HL-60/S4 (cell line): ENCODE results near the gene VMAC.

Source experiments
- in situ Hi-C: fragments of 300-500 bp; cut with MboI; formaldehyde crosslinking; loops from 2 replicates; pipeline ENCODE4 v1.14.3; 2022; ENCODE audit warnings: low sequenced_read_pairs

VMAC gene

GRCh38 chr19:5927441-5927821, 22.8 kb downstream of the VMAC start:
- in situ Hi-C loops, result no loop called here

GRCh38 chr19:5929179-5929578, 24.5 kb downstream of the VMAC start:
- in situ Hi-C loops, result no loop called here

- in situ Hi-C loops, result no loop called here
These were observed 25.0 kb downstream of the VMAC start for GRCh38 chr19:5929625-5930024.

GRCh38 chr19:5931251-5931650, 26.6 kb downstream of the VMAC start:
- in situ Hi-C loops, result no loop called here

- in situ Hi-C loops, result no loop called here
These were observed 27.5 kb downstream of the VMAC start for GRCh38 chr19:5932146-5932545.

- in situ Hi-C loops, result no loop called here
These were observed 28.1 kb downstream of the VMAC start for GRCh38 chr19:5932609-5933262.

GRCh38 chr19:5933391-5934068, 28.9 kb downstream of the VMAC start:
- in situ Hi-C loops, result no loop called here

GRCh38 chr19:5934069-5934401, 29.4 kb downstream of the VMAC start:
- in situ Hi-C loops, result no loop called here

GRCh38 chr19:5934774-5935472, 30.3 kb downstream of the VMAC start:
- in situ Hi-C loops, result no loop called here

GRCh38 chr19:5935473-5936291, 31.0 kb downstream of the VMAC start:
- in situ Hi-C loops, result no loop called here

GRCh38 chr19:5936292-5936592, 31.6 kb downstream of the VMAC start:
- in situ Hi-C loops, result no loop called here

GRCh38 chr19:5937550-5937949, 32.9 kb downstream of the VMAC start:
- in situ Hi-C loops, result no loop called here

GRCh38 chr19:5940260-5941208, 35.9 kb downstream of the VMAC start:
- in situ Hi-C loops, result no loop called here

GRCh38 chr19:5941673-5942072, 37.0 kb downstream of the VMAC start:
- in situ Hi-C loops, result no loop called here

- in situ Hi-C loops, result no loop called here
These were observed 38.4 kb downstream of the VMAC start for GRCh38 chr19:5943045-5943444.

GRCh38 chr19:5943623-5944022, 39.0 kb downstream of the VMAC start:
- in situ Hi-C loops, result no loop called here

GRCh38 chr19:5947435-5947834, 42.8 kb downstream of the VMAC start:
- in situ Hi-C loops, result no loop called here

GRCh38 chr19:5948752-5949564, 44.3 kb downstream of the VMAC start:
- in situ Hi-C loops, result no loop called here

GRCh38 chr19:5949792-5950305, 45.2 kb downstream of the VMAC start:
- in situ Hi-C loops, result no loop called here
